NCI-H2196 treated with DMSO at 0.1 percent for 48 hours (cell line): ENCODE results near the gene LVRN.

Experiments
- DNase-seq: peaks from one replicate; lab custom pipeline; 2025; ENCODE audit not compliant: unreplicated experiment; lab: John Stamatoyannopoulos, UW

LVRN gene

DNA sequence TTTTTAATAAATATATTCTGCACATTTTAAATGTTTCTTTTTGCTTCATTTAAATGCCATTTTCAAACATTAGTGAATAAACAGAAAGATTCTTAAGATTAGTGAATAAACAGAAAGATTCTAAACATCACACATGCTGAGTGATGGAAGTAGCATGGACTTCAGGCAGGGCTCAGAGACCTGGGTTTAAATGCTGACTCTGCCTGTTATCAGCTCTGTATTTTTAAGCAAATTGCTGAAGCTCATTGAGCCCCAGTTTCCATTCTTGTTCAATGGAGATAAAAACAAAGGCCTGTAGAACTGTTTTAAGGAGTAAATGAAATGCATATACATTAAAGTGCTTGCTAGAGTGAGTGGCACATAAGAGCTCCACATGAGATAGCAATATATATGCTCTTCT lies 8.1 kb upstream of the LVRN start:
- no peak for DNase-seq

DNA sequence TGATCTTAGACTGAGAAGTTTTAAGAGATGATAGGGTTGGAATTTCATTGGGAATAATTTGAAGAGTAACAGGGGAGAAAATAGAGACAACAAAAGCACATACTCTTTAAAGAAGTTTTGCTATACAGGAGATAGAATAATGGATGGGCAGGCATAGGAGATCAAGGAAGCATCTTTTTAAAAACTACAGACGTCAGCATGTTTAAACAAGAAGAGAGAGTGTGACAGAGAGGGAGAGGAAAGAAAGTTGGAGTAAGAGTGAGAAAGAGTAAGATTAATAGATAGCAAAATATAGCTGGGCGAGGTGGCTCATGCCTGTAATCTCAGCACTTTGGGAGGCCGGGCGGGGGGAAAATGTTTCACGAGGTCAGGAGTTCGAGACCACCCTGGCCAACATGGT lies 5.3 kb upstream of the LVRN start:
- no peak for DNase-seq

DNA sequence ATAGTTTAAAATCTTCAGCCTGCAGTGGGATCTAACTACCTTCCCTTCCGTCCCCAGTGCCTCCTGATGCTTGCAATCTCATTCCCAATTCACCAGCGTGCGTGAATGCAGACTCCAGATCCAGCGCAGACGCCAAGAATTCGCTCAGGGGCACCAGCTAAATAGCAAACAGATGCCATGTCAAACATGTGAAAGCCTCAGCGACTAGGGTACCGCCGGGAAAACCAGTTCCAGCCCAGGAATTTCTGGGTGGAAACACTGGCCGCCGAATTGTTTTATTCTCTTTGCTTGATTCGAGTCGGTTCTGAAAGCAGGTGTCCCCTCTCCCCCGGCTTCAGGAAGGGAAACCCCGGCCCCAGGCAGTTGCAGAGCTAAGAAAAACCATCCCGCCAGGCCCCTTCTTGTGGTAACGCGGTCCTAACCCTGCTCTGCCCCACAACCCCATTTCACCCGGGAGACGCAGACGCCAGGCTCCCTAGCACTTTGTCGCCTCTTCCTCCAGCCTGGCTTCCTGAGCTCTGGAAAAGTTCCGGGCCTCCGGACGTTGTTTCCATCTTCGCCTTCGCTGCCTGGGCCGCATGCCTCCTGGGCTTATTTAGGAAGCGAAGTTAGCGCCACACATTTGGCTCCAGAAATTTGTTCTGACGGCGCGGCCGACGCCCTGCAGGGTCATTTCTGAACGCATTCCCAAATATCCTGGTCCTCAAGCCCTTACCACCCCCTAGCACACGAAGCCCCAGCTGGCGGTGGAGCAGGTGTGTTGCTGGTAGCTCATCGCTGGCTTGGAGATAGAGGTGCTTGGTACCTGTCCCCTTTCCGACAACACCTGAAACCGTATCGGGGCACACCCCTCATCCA lies 665 bp upstream of the LVRN start:
- no peak for DNase-seq

DNA sequence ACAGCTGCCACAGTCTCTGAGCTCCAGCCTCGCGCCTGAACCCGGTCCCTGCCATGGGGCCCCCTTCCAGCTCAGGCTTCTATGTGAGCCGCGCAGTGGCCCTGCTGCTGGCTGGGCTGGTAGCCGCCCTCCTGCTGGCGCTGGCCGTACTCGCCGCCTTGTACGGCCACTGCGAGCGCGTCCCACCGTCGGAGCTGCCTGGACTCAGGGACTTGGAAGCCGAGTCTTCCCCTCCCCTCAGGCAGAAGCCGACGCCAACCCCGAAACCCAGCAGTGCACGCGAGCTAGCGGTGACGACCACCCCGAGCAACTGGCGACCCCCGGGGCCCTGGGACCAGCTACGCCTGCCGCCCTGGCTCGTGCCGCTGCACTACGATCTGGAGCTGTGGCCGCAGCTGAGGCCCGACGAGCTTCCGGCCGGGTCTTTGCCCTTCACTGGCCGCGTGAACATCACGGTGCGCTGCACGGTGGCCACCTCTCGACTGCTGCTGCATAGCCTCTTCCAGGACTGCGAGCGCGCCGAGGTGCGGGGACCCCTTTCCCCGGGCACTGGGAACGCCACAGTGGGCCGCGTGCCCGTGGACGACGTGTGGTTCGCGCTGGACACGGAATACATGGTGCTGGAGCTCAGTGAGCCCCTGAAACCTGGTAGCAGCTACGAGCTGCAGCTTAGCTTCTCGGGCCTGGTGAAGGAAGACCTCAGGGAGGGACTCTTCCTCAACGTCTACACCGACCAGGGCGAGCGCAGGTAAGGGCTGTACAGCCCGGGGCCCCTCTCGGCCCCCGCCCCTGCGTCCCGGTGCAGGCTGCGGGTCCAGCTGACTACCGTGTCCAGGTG lies 509 bp downstream of the LVRN start:
- no peak for DNase-seq

DNA sequence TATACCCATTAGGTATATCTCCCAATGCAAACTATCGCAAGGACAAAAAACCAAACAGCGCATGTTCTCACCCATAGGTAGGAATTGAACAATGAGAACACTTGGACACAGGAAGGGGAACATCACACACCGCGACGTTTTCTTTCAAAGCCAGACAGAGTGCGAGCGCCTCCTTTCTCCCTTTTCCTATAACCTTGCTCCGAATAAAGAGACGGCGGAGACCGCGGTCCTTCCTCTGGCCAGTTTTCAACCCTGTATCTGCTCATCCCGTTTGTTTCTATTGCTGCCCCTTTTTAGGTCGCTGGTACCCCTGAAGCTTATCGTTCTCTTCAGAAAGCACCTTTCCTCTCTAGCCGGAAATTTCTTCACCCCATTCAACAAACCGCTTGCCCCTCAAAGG lies 1.3 kb downstream of the LVRN start:
- DNase-seq, result no peak

DNA sequence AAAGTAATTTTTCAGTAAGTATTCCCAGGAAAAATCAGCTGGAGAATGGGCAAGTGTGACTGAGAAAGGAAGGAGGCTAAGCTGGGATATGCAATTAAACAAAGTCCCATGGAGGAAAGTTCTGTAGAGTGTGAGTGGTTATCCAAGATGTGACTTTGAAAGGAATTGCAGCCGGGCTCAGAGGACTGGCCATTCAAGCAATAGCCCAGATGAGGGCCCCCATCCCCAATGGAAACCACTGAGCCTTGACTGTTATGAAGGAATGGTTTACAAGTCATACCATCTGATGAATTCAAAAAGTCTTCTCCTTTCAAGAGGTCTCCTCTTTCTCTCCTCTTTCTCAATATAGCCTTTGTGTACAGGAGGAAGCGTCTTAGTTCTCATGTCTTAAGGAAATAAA lies 6.5 kb downstream of the LVRN start:
- DNase-seq, result no peak

DNA sequence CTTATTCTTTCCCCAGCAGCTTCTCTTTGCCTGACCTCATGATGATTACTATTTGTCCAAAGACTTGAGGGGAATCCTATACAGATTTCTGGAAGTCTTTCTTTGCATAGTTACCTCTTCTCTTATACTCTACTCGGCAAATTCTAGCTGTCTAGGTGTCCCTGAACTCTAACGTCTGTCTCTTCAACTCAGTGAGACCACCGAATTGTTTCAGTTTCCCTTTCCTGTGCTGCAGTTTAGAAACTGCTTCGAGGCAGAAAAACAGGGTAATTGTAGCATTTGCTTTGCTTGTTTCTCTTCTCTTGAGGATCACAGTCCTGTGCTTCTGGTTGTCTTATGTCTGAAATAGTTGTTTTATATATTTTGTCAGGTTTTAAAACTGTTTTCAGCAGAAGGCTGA lies 14.8 kb downstream of the LVRN start:
- no peak for DNase-seq

DNA sequence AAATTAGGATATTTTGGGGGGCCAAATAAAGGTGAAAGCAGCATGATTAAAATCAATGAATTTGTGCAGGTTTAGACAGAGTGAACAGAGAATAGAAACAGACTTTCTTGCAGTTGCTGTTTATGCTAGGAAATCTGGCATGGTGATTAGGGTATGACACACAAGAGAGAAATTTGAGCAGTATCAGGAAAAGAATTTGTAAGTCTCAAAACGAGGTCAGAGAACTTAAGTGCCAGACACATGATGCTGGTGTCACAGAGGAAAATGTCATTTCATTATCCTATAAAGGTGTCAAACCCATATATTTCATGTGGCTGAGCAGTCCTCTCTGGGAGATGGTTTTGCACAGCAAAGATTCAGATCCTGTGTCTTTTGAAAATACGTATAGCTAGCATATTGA lies 15.7 kb downstream of the LVRN start:
- no peak for DNase-seq

DNA sequence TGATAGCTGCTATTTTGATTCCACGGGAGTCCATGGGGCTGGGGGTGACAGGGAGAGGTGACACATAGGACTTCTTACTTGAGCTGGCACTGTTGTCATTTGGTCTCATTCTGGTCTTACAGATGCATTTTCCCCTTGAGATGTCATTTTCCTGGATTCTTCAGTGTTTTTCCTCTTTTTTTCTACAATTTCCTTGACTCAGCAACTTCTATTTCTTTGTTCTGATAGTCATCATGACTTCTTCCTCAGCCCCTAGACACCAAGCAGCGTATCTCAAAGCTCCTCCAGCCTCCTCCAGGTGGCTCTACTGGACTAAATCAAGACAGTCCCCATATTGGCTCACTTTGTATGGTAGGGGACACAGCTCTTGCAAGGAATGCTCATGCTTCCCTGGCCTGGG lies 16.5 kb downstream of the LVRN start:
- DNase-seq, result no peak

DNA sequence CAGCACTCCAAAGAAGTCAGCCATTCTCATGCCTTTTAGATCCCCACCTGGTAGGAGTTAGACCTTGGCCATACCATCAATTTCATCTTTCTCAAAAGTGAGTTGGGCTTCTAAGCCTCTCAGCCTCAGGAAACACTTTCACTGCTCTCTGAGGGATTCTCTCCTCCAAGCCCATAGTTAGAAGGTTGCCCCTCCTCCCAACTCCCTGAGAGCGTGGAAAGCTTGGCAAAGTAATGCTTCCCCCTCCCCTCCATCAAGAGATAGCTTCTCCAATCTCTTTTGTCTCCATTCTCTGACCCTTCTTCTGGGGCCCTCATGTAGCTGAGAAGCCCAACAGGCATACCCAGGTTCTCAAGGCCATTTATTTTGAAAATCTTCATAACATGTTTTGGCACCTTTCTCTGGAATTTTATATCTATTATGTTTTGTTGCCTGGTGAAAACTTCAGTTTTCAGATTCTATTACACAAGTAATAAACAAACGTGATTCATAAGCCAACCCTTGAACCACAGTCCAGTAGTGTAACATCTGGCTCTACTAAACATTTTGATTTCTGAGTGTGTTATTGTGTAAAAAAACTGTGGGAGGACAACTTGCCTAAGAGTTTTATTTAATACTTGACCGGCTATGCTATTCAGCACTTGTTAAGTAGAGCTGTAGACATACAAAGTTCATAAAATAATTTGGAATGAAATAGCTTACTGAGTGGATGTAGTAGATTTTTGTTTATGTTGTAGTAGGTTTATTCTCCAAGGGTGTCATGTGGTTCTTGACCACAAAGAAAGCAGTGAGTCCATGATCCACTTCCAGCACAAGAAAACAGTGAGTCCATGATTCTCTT lies 17.1 kb downstream of the LVRN start:
- no peak for DNase-seq

DNA sequence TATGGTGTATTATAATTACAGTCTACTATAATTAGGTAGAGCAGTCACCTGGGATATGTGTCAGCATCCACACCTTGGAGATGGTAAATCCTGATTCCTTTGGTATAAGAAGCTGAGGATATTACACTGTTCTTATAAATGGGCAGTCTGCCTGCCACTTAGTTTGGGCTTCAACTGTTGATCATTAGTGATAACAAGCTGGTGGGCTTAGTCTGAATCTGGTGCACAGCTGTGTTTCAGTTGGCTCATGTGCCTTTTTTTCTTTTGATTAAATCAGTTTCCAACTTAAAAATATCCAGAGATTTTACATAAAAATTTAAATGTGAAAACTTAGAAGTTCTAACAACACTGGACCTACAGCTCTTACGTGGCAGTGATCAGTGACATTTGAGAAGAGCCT lies 21.2 kb downstream of the LVRN start:
- DNase-seq, result no peak

DNA sequence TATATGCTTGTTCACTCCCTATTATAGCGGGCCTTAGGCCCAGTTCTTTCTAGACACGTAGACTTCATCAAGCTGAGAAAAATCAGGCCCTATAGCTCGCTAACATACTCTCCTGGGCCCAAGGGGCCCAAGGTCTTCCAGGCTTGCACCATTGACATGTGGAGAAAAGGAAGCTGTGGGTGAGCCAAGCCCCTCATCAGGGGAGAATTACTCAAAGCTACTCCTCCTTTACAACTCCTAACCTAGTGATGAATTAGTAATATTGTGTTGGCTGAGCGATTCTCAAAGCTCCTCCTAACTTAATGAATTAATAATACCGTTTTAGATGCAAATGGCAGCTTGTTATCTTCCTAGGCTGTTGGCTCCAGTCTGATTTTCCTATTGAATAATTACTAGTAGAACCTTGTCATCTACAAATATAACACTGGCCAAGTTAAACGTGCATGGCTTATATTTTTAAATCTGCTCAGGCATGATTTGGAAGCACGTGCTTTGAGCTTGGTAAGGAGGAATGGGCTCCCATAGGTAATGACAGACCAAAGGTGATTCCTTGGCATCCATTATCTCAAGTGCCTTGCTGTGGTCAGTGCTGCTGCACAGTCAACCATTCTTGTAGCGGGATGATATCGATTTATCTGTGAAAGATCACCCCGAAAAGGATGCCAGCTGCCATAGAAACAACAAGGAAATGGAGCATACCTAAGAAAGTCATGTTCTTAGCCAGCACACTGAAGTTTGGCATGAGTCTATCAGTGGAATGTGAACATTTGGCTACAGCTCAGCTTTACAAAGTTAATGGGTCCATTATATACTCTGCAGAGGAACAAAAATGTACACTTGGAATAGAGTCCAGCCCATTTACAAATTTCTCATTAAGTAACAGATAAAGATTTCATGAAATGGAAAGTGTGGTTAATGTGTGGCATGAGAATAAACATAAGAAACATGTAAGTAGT lies 23.8 kb downstream of the LVRN start:
- DNase-seq, result no peak

DNA sequence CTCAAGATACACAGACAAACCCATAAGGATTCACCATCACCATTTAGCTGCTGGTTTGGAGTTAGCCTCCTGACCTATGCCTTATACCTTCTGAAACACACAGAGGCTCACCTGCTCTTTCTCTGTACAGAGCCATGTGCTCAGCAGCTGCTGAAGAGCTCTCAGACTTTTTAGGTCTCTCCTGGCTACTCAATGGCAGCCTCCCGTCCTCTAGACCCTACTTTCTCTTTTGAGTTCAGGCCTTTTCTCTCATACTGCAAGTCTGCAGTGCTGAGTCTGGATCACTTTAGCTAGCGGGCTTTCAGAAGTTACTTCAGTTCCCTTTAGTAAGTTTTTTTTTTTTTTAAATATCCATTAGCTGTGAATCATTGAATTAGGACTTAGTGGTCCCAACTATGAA lies 25.7 kb downstream of the LVRN start:
- no peak for DNase-seq

DNA sequence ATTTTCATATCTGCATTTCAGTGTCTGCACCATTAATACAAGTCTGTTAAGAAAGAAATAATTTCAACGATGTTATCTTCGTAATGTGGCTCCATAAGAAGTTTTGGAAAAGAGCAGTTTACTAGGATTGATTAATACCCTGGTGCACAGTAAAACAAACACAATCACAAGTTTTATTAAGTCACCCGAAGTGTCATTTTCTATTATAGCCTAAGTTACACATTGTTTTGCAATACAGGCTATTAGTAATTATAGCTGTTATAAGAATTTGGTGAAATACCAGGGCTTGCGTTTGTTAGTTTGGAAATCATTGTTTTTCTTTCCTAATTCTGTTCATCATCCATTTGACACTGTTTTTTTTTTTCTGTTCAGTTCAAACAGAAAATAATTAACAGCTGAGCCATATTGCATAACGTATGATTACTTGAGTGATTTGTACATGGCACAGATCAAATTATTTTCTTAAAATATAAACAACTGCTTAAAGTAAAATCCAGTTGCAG lies 30.6 kb downstream of the LVRN start:
- DNase-seq, result no peak

DNA sequence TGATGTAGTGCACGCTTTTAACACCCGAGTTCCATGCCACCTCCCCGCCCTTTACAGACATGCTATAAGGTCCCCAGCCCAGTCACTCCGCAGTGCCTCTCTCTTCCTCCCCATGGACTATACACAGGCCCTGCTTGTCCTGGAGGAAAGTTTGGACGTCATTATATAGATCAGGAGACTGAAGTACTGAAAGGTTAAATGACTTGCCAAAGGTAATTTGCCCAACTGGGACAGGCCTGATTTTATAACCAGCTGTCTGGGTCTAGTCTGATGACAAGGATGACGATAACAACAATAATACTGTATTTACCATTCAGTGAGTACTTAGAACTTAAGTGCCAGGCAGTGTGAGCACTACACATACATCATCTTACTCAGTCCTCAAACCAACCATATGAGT lies 33.1 kb downstream of the LVRN start:
- no peak for DNase-seq

DNA sequence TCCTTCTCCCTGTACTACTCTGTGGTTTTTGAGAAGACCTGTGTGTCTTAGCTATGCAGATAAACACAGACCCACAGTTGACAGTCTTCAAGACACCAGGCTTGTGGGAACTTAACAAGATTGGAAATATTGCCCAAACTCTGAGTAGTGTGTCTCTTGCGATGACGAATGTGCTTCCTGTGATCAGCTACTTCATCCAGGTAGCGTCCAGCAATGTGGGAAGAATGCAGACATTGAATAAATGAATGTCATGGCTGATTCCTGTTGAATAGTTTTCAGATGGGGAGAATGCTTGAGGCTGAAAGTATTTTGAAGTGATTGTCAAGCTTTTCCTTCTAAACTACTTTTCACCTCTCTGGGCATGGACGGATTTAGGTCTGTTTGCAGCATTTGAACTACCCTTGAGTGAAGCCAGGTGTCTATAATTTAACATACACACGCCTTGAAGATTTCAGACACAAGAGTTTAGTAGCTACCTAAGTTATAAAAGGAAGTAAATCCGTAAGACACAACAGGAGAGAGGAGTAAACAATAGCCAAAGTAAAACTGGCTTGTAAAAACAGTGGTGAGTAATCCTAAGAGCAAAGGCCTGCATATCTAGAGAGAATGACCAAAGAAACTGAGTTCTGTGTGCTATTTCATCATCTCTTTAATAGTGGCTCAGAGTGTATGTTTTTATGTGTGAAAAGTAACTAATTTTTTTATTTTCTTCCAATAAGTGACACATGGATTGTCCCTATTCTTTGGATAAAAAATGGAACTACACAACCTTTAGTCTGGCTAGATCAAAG lies 40.0 kb downstream of the LVRN start:
- DNase-seq, result no peak

DNA sequence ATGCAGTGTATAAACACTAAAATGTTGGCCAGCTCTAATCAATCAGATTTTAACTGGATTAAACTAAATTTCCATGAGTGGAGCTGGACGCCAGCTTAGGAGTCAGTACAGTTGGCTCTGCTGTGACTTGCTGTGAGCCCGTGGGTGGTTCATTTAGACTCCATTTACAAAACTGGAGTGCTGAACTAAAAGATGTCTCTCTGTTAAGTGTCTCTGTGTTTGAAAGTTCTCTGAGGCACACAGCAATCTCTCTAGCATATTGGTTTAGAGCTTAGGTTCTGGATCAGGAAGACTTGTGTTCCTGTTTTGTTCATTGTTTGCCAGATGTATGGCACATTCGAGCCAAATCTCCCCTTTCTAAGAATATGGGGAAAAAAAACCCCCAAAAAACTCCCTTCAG lies 42.0 kb downstream of the LVRN start:
- no peak for DNase-seq

DNA sequence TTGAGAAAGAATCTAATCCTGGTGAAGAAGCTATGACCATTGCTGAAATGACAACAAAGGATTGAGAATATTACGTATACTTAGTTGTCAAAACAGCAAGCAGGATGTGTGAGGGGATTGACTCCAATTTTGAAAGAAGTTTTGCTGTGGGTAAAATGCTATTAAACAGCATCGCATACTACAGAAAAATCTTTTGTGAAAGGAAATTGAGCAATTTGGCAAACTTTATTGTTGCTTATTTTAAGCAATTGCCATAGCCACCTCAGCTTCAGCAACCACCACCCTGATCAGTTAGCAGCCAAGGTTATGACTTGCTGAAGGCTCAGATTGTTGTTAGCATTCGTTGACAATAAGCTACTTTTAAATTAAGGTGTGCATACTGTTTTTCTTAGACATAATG lies 47.5 kb downstream of the LVRN start:
- DNase-seq, result no peak

DNA sequence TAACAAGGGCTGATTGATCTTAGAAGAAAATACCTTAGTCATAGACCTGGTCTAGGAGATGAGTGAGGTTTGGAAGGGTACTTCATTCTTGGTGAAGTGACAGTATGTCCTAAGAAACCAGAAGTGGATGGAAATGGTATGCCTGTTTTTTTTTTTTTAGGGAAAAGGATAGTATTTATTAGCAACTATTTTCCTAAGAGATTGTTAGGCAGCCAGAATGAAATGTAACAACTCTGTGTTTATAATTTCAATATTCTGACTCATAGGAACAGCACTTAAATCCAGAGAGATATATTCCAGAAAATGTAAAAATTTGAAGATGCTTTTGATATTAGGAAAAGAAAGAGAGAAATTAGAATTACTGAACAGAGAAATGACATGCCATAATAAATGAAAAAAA lies 48.8 kb downstream of the LVRN start:
- DNase-seq, result no peak
